Measurements from ENCODE around the gene HTATSF1. TPM values are rescaled to one million over a fixed set of nuclear protein-coding genes. Genes with fewer than 3 reads are reported as not detected.

Gene HTATSF1
- total RNA-seq, 6 donors from 2014 or later = 22.8 to 56.4 (median 27.0) TPM

DNA sequence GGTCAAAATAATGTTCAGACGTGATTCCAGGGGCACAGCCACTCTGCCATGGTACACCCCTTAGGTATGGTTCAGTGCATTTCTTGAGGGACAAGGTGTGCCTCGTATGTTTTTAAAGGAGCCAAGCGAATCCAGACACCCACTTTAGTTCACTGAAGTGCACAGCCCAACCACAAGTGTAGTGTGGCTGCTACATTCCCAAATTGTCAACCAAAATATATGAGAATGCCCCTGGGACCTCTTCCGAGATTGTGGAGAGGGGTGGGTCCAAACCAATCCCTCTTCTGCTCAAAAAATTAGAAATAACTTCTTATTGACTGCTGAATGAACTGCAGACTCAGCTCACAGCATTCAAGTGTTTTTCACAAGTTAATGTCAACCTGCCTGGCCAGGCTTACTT lies 17.0 kb upstream of the HTATSF1 start:
- Histone ChIP-seq H3K9me3 (no peaks in the 10 kb centered on the region), H3K27me3 (no peaks in the 10 kb centered on the region), H3K4me1 (no peaks in the 10 kb centered on the region), H3K36me3 (no peaks in the 10 kb centered on the region), H3K4me3 (no peak overlapping the region), H3K27ac (no peak overlapping the region)
- 40 to 42% methylated on average over 4 of the region's 4 CpGs for WGBS, 2 donors
- TF ChIP-seq EP300 (IDR thresholded peaks at IDR 0.05) = no peak
- TF ChIP-seq CTCF (IDR thresholded peaks at IDR 0.05) = no peak
- TF ChIP-seq POLR2A (IDR thresholded peaks at IDR 0.05) = no peak
- TF ChIP-seq POLR2AphosphoS5 (IDR thresholded peaks at IDR 0.05) = no peak
- DNase-seq (no peak), ATAC-seq (ENCODE audit: low FRiP score in 2 of 2) (no peak)

- Histone ChIP-seq H3K9me3 (no peaks in the 10 kb centered on the region), H3K4me3 (no peak within 1 kb of the TSS), H3K36me3 (no peaks in the 10 kb centered on the region), H3K27ac (no peak within 1 kb of the TSS), H3K27me3 (no peaks in the 10 kb centered on the region), H3K4me1 (no peaks in the 10 kb centered on the region)
- TF ChIP-seq POLR2AphosphoS5 (IDR thresholded peaks at IDR 0.05) (no peak), EP300 (IDR thresholded peaks at IDR 0.05) (no peak), POLR2A (IDR thresholded peaks at IDR 0.05) (no peak), CTCF (IDR thresholded peaks at IDR 0.05) (no peak)
- WGBS, 2 donors = 62 to 73% methylated on average over 4 of the region's 4 CpGs
- no peak for ATAC-seq (ENCODE audit: low FRiP score in 2 of 2)
- DNase-seq = no peak
These were observed 9.7 kb upstream of the HTATSF1 start, which contains the start of gene BRS3 for GRCh38 chrX:136487647-136488046. Gene BRS3 (plus strand): TSS chrX:136487947. CDS start chrX:136488115, 168 bp downstream.

GRCh38 chrX:136488706-136489105 lies 8.7 kb upstream of the HTATSF1 start:
- no peak for TF ChIP-seq CTCF (IDR thresholded peaks at IDR 0.05)
- no peak for TF ChIP-seq POLR2AphosphoS5 (IDR thresholded peaks at IDR 0.05)
- no peak for TF ChIP-seq EP300 (IDR thresholded peaks at IDR 0.05)
- TF ChIP-seq POLR2A (IDR thresholded peaks at IDR 0.05) = no peak
- H3K4me1 ChIP-seq = no peaks in the 10 kb centered on the region
- no peak overlapping the region for H3K27ac ChIP-seq
- 50 to 66% methylated on average over 5 of the region's 5 CpGs for WGBS, 2 donors
- ATAC-seq (ENCODE audit: low FRiP score in 2 of 2) = no peak
- no peaks in the 10 kb centered on the region for H3K27me3 ChIP-seq
- H3K4me3 ChIP-seq = no peak overlapping the region
- H3K36me3 ChIP-seq = no peaks in the 10 kb centered on the region
- H3K9me3 ChIP-seq = no peaks in the 10 kb centered on the region
- DNase-seq = no peak

- H3K36me3 ChIP-seq = no peaks in the 10 kb centered on the region
- H3K27me3 ChIP-seq = no peaks in the 10 kb centered on the region
- DNase-seq = no peak
- H3K4me3 ChIP-seq = no peak overlapping the region
- no peak overlapping the region for H3K27ac ChIP-seq
- WGBS, 2 donors = 52 to 68% methylated on average over 6 of the region's 6 CpGs
- H3K4me1 ChIP-seq = peaks cover 0 to 4% (median 0%) of the 10 kb centered on the region in 4 donors
- no peaks in the 10 kb centered on the region for H3K9me3 ChIP-seq
- ATAC-seq (ENCODE audit: low FRiP score in 2 of 2) = no peak
- no peak for TF ChIP-seq POLR2A (IDR thresholded peaks at IDR 0.05)
- TF ChIP-seq CTCF (IDR thresholded peaks at IDR 0.05) = no peak
- TF ChIP-seq POLR2AphosphoS5 (IDR thresholded peaks at IDR 0.05) = no peak
- no peak for TF ChIP-seq EP300 (IDR thresholded peaks at IDR 0.05)
These were observed 5.6 kb upstream of the HTATSF1 start for GRCh38 chrX:136491832-136492231.

DNA sequence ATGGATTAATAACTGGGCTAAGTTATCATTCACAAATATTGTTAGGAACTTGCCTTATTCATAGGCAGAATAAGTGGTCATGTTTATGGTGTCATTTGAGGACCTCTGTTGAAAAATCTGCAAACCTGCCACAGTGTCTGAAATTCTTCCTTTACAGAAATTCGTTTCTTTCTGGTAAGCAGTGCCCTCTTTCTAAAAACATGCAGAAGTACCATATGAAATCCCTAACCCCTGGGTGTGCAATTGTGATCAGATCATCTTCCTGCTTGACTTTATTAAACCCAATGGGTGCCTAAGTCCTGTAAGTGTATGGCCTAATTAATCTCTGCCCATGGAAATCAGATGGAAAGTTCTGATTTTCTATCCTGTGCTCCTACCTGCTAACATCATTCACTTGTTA lies 4.4 kb upstream of the HTATSF1 start:
- Histone ChIP-seq H3K27ac (no peak overlapping the region), H3K27me3 (no peaks in the 10 kb centered on the region), H3K9me3 (no peaks in the 10 kb centered on the region), H3K4me3 (no peak overlapping the region), H3K4me1 (peaks cover 0 to 8% (median 0%) of the 10 kb centered on the region in 4 donors), H3K36me3 (no peaks in the 10 kb centered on the region)
- TF ChIP-seq CTCF (IDR thresholded peaks at IDR 0.05) = no peak
- TF ChIP-seq POLR2A (IDR thresholded peaks at IDR 0.05) = no peak
- TF ChIP-seq EP300 (IDR thresholded peaks at IDR 0.05) = no peak
- TF ChIP-seq POLR2AphosphoS5 (IDR thresholded peaks at IDR 0.05) = no peak
- DNase-seq (no peak), ATAC-seq (ENCODE audit: low FRiP score in 2 of 2) (no peak)
- 8 to 50% methylated on average over 1 of the region's 1 CpG for WGBS, 2 donors

Data from upper lobe of left lung (tissue), 6 donors.